A204.1 (cell line): ENCODE data around the gene ABITRAM.
"Not testable (repeated sequence)": the region's sequence is repeated elsewhere in the genome, so short reads cannot be mapped to it uniquely, and the experiment has no call there.

Experiments
- FAIRE-seq: peaks from 2 replicates; lab custom pipeline; 2012; peaks lifted over from hg19 to GRCh38; lab: Jason Lieb, UNC

Gene ABITRAM

GRCh38 chr9:108933231-108933717, 926 bp upstream of the ABITRAM start:
- FAIRE-seq = no peak

- no peak for FAIRE-seq
These were observed 380 bp upstream of the ABITRAM start, which contains the start of gene ELP1 for GRCh38 chr9:108933718-108934322. ELP1 (minus strand) TSS chr9:108934124; CDS start chr9:108931146, 2,978 bp downstream.

DNA sequence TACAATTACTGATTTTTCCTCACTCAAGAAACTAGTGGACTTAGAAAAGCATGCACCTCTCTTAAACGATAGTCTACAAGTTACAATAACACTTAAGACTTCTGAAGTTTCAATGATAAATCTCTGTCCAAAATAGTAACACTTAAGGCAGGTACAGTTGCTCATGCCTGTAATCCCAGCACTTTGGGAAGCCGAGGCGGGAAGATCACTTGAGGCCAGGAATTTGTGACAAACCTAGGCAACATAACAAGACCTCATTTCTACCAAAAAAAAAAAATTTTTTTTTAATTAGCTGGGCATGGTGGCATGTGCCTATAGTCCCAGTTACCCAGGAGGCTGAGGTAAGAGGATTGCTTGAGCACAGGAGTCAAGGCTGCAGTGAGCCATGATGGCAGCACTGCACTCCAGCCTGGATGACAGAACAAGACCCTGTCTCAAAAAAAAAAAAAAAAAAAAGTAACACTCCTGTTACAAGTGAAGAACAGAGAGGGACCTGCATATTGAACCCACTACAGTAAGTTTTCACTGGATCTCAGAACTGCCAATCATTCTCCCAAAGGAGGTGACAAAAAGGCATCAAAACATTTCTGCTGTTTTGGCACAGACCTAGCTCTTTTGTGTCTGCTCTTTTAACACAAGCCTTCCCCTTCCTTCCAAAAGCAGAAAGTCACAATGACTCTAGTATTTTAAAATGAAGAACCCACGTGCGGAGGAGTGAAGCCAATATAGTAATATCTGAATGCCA, 3.5 kb downstream of the ABITRAM start:
- no peak for FAIRE-seq

GRCh38 chr9:108939975-108940374, 5.8 kb downstream of the ABITRAM start:
- no peak for FAIRE-seq

- no peak for FAIRE-seq
These were observed 16.0 kb downstream of the ABITRAM start for GRCh38 chr9:108950168-108950567.

DNA sequence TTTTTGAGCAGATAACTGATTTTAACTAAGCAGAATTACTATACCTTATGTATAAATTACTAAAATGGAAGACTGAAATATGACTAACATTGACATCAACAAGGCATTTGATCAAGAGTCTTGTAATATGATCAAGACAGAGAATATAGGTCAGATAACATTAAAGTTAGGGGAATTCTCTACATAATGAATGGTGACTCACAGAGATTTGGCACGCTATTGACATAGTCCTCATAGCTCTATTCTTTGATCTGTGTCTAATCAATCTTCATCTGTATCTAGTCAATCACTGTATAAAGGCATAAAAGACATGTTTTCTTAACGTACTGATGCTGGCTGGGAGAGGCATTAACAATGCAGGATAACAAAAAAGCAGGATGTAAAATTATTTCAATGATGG, 17.4 kb downstream of the ABITRAM start:
- no peak for FAIRE-seq

DNA sequence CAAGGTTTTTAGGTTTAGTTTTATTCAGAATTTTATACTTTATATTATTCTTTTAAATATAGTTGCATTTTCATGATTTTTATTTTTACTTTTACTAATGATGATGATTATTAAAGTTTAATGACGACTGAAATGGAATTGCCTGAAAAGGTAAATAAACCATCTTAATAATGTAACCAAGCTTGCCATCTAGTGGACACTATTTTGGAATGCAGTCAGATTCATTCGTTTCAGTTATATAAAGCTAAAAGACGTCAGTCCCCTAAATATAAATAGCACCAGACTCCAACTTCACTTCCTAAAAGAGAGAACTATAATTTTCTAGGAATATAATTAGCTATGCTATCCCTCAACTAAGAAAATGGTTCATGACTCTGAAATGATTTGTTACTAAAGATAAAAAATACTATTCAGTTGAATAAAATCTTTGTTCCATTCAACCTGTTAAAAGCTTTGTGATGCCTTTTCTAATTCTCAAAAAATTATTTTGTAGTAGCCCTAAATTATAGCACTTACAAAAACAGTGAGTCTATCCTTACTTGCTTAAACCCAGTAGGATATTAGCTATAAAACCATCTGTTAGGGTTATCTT, 19.9 kb downstream of the ABITRAM start:
- FAIRE-seq = peak; percentile 97

- FAIRE-seq = no peak
These were observed 21.9 kb downstream of the ABITRAM start for GRCh38 chr9:108956022-108956630.

DNA sequence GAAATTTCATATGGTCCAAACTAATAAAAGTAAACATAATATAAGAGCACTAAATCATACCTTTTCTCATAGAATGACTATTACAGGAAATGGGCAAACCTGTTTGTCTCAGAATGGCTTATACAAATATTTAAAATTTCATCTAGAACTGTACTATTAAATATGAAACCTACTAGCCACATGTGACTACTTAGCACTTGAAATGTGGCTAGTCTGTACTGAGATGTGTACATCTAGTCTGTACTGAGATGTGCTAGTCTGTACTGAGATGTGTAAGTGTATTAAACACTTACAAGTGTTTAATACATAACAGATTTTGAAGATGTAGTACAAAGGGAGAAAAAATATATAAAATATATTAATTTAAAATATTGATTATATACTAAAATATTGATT, 22.4 kb downstream of the ABITRAM start:
- FAIRE-seq = no peak

GRCh38 chr9:108960331-108960730, 26.1 kb downstream of the ABITRAM start:
- FAIRE-seq = no peak

DNA sequence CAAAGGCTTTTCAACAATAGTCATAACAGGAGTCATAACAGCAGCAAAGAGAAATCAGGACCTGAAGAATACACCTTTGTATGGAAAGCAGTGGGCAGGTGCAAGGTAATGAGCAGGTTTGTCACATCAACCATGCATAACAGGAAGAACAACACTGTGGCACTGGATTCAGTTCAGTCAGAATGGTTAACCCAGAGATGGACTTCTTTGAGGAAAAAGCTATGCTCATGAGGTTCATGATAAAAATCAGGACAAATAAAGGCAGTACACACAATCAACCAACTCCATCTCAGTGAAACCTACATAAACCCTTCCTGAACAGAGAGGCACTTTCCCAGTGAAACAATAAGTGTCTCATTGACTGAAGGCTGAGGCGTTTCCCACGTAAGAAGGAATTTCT, 27.0 kb downstream of the ABITRAM start:
- no peak for FAIRE-seq

DNA sequence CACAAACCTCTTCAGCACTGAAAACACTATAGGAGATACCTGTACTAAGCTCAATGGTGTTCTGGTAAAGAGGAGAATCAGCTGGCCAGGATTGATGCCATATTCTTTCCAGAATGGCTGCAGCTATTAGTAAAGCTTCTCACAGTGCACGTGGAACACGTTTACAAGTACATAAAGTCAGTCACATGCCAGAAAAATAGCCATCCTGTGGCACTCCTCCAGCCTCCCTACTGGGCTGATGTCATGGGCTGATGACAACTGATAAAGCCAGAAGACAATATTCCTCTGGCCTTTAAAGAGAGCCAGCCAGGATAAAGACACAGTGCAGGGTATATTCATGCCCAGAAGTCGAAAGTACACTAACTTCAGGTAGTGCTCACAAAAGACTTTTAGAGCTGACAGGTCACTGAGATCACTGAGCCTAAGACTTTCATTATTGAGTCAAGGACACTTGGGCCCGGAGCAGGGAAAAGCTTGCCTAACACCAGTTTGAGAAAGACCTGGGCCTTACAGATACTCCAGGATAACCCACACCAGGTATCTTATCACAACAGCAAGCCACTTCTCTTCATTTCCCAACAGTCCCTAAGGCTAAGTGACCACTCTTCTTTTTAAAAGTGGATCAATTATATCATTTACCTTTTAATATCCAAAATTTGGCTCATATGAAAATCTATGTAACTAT, 29.4 kb downstream of the ABITRAM start:
- FAIRE-seq = no peak

DNA sequence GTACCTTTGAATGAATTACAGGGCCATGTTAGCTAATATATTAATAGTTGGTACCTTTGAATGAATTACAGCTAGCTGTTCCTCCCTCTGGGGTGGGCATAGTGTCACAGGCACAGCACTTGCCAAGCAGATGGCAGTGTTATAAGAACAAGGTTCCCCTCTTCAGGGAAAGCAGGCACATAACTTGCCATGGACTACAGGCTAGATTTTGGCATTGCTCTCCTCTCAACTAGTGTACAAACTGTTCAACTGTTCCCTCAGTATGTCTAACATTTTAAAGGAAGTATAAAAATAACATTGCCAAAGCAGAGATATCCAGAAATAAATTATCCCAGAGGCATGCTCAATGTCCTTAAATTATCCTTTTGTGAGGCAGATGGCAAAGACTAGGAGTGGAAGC, 33.7 kb downstream of the ABITRAM start:
- FAIRE-seq = no peak

DNA sequence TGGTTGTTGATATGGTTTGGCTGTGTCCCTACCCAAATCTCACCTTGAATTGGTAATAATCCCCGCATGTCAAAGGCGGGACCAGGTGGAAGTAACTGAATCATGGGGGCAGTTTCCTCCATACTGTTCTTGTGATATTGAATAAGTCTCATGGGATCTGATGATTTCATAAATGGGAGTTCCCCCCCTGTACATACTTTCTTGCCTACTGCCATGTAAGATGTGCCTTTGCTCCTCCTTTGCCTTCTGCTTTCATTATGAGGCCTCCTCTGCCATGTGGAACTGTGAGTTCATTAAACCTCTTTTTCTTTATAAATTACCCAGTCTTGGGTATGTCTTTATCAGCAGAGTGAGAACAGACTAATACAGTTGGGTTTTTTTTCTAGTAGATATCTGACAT, 37.2 kb downstream of the ABITRAM start:
- FAIRE-seq = not testable (repeated sequence)

DNA sequence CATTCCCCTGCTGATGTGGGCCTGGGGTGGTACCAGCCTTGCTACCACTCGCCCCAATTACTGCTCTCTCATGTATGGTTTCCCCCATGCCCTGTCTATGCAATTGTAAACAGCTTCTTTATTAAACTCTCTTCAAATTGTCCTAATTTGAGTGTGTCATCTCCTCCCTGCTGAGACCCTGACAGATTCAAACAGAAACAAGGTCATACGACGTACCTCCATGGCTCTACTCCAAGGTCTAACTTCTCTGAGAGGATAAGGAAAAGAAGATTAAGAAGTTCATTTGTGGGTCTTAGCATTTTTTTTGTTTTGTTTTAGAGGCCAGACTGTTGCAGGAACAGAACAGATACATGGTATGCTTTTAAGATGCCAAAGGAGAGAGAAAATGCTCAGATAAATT, 38.0 kb downstream of the ABITRAM start:
- no peak for FAIRE-seq

GRCh38 chr9:108972626-108973209, 38.5 kb downstream of the ABITRAM start:
- no peak for FAIRE-seq

DNA sequence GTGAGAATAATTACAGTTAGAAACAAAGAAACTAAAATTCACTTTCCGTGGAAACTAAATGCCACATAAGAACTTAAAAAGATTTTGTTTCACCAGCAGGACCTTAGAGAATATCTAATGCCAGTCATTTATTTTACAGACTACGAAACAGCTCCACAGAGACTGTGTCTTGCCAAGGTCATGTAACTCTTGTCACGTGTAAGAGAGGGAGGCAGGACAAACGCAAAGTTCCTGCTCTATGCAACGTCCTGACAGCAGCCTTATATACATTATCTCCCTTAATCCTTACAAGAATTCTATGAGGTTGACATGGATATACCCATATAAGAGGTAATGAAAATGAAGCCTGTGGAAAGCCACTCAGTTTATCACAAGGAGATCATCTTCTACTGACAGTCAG, 39.7 kb downstream of the ABITRAM start:
- no peak for FAIRE-seq

GRCh38 chr9:108978205-108978604, 44.0 kb downstream of the ABITRAM start:
- no peak for FAIRE-seq

- FAIRE-seq = no peak
These were observed 46.7 kb downstream of the ABITRAM start for GRCh38 chr9:108980893-108981292.

DNA sequence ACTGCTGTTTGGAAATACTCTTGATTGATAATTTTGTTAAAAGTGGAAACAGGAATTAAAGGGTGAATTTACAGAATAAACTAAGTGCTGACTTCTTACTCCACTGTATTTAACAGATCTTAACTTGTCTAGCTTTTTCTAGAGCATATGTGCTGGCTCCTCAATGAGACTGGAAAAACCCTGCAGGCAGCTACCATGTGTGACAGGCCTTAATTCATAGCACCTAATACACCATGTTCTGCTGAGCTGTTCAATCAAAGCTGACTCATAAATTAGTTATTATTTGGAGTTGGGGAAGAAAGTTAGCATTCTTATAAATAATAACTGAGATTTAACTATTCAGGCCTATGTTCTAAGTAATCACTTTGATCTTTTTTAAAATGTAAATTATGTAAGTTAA, 49.7 kb downstream of the ABITRAM start:
- no peak for FAIRE-seq
